ENCODE data around the gene ALG3. TPM values are rescaled to one million over a fixed set of nuclear protein-coding genes. Genes with fewer than 3 reads are reported as not detected.

ALG3 gene
- total RNA-seq, 1 experiment from 2014 or later, result 57.3 TPM

GRCh38 chr3:184238246-184238818 is 10.4 kb downstream of the ALG3 start (continued):
- no peak for TF ChIP-seq USF1 (CRISPR knock-in tag; IDR thresholded peaks at IDR 0.05)
- TF ChIP-seq FOXP1 (CRISPR knock-in tag; IDR thresholded peaks at IDR 0.05; ENCODE audit: borderline replicate concordance), result no peak

GRCh38 chr3:184237807-184238206 is 11.0 kb downstream of the ALG3 start:
- Mint-ChIP-seq H3K27me3 (ENCODE audit: low read depth) (peaks cover 16% of the 10 kb centered on the region), H3K27ac (no peak overlapping the region), H3K4me3 (no peak overlapping the region), H3K4me1 (peaks cover 3% of the 10 kb centered on the region; the same call in 1 of the 2 replicates), H3K36me3 (peaks cover 6% of the 10 kb centered on the region), H3K9me3 (no peaks in the 10 kb centered on the region)
- DNase-seq (ENCODE audit: low spot score) (no peak), ATAC-seq (no peak)
- no peak for TF ChIP-seq ZNF671 (CRISPR knock-in tag; IDR thresholded peaks at IDR 0.05)
- TF ChIP-seq MAX (CRISPR knock-in tag; IDR thresholded peaks at IDR 0.05), result no peak
- no peak for TF ChIP-seq ATF6 (CRISPR knock-in tag; IDR thresholded peaks at IDR 0.05)
- TF ChIP-seq ZNF512 (CRISPR knock-in tag; IDR thresholded peaks at IDR 0.05; ENCODE audit: borderline replicate concordance), result no peak
- TF ChIP-seq TEAD4 (CRISPR knock-in tag; IDR thresholded peaks at IDR 0.05), result no peak
- TF ChIP-seq IRF2 (CRISPR knock-in tag; IDR thresholded peaks at IDR 0.05; ENCODE audit: borderline replicate concordance, low read depth), result no peak
- no peak for TF ChIP-seq TCF7 (CRISPR knock-in tag; IDR thresholded peaks at IDR 0.05; ENCODE audit: low read depth)
- TF ChIP-seq ELF4 (CRISPR knock-in tag; IDR thresholded peaks at IDR 0.05; ENCODE audit: low read depth), result no peak
- no peak for TF ChIP-seq CTCF (IDR thresholded peaks at IDR 0.05)
- no peak for TF ChIP-seq EMX1 (CRISPR knock-in tag; IDR thresholded peaks at IDR 0.05)
- TF ChIP-seq NFE2L1 (CRISPR knock-in tag; IDR thresholded peaks at IDR 0.05), result no peak
- TF ChIP-seq USF1 (CRISPR knock-in tag; IDR thresholded peaks at IDR 0.05), result no peak
- no peak for TF ChIP-seq AR (CRISPR knock-in tag; IDR thresholded peaks at IDR 0.05)
- no peak for TF ChIP-seq GABPB1 (CRISPR knock-in tag; IDR thresholded peaks at IDR 0.05)
- no peak for TF ChIP-seq FOXJ3 (CRISPR knock-in tag; IDR thresholded peaks at IDR 0.05; ENCODE audit: borderline replicate concordance)
- no peak for TF ChIP-seq PREB (CRISPR knock-in tag; IDR thresholded peaks at IDR 0.05; ENCODE audit: borderline replicate concordance)
- no peak for TF ChIP-seq NR2C2 (CRISPR knock-in tag; IDR thresholded peaks at IDR 0.05)
- no peak for TF ChIP-seq MLX (CRISPR knock-in tag; IDR thresholded peaks at IDR 0.05)
- no peak for TF ChIP-seq ZBTB43 (CRISPR knock-in tag; IDR thresholded peaks at IDR 0.05)
- POLR2A ChIA-PET, result no interaction called here
- CTCF ChIA-PET, result interaction anchor here (0.8 to 7.5 kb wide), 3 partner anchors 9 to 12 kb away, joined by 3 to 88 read pairs (median 7); partner anchors contain the start of genes EEF1AKMT4 and VWA5B2

Measured in WTC11 (cell line).